Lower leg skin (tissue), 3 donors: ENCODE measurements around the gene HRCT1.
"Not testable (repeated sequence)": the region's sequence is repeated elsewhere in the genome, so short reads cannot be mapped to it uniquely, and the experiment has no call there.

Source experiments
- POLR2A ChIP-seq, 2 donors: fragments of 450-650 bp; IDR thresholded peaks; one replicate each; pipeline ENCODE4 v1.6.1; 2016 to 2017; ENCODE audit warnings: antibody characterized with exemption in 2 of 2, mild to moderate bottlenecking in 1 of 2, moderate library complexity in 1 of 2
- TF ChIP-seq, protein P1 (sequence below), 3 donors: fragments of 450-650 bp; IDR thresholded peaks; one replicate each; pipeline ENCODE4 v1.5.1; 2016; ENCODE audit warnings: antibody characterized with exemption in 3 of 3, mild to moderate bottlenecking in 3 of 3, moderate library complexity in 2 of 3

DNA sequence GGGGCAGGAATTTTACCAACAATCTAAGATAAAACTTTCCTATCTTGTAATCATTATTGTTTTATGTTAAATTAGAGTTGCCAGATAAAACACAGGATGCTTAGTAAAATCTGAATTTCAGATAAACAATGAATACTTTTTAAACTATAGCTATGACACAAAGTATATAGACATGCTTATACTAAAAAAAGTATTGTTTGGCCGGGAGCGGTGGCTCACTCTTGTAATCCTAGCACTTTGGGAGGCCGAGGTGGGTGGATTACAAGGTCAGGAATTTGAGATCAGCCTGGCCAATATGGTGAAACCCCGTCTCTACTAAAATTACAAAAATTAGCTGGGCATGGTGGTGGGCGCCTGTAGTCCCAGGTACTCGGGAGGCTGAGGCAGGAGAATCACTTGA, 28.1 kb downstream of the HRCT1 start:
- TF ChIP-seq, protein P1, sequence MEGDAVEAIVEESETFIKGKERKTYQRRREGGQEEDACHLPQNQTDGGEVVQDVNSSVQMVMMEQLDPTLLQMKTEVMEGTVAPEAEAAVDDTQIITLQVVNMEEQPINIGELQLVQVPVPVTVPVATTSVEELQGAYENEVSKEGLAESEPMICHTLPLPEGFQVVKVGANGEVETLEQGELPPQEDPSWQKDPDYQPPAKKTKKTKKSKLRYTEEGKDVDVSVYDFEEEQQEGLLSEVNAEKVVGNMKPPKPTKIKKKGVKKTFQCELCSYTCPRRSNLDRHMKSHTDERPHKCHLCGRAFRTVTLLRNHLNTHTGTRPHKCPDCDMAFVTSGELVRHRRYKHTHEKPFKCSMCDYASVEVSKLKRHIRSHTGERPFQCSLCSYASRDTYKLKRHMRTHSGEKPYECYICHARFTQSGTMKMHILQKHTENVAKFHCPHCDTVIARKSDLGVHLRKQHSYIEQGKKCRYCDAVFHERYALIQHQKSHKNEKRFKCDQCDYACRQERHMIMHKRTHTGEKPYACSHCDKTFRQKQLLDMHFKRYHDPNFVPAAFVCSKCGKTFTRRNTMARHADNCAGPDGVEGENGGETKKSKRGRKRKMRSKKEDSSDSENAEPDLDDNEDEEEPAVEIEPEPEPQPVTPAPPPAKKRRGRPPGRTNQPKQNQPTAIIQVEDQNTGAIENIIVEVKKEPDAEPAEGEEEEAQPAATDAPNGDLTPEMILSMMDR (IDR thresholded peaks at IDR 0.05), result not testable (repeated sequence)
- TF ChIP-seq POLR2A (IDR thresholded peaks at IDR 0.05), result not testable (repeated sequence)
